Lower leg skin (tissue), 3 donors: ENCODE measurements around the gene GALNT14.

Source experiments
- CTCF ChIP-seq, 3 donors: fragments of 450-650 bp; IDR thresholded peaks; one replicate each; pipeline ENCODE4 v1.5.1; 2016; ENCODE audit warnings: antibody characterized with exemption in 3 of 3, mild to moderate bottlenecking in 3 of 3, moderate library complexity in 2 of 3
- POLR2A ChIP-seq, 2 donors: fragments of 450-650 bp; IDR thresholded peaks; one replicate each; pipeline ENCODE4 v1.6.1; 2016 to 2017; ENCODE audit warnings: antibody characterized with exemption in 2 of 2, mild to moderate bottlenecking in 1 of 2, moderate library complexity in 1 of 2

- TF ChIP-seq CTCF (IDR thresholded peaks at IDR 0.05) (no peak), POLR2A (IDR thresholded peaks at IDR 0.05) (no peak)
Measured at GRCh38 chr2:30947686-30948085, 190.6 kb downstream of the GALNT14 start.
